Prostate gland (tissue), 2 donors: ENCODE results near the gene CBY1.

ENCODE experiments used
- POLR2A ChIP-seq: fragments of 450-650 bp; IDR thresholded peaks from one replicate; pipeline ENCODE4 v1.6.1; 2016; ENCODE audit warnings: antibody characterized with exemption, mild to moderate bottlenecking
- POLR2AphosphoS5 ChIP-seq: sonication (generic); formaldehyde crosslinking; IDR thresholded peaks from one replicate; pipeline ENCODE4 v1.6.1; 2017; ENCODE audit warnings: antibody characterized with exemption
- TF ChIP-seq, protein P1 (sequence below), 4 experiments: fragments of 200-600 bp in 2 of 4; fragments of 450-650 bp in 2 of 4; sonication (generic) in 2 of 4; IDR thresholded peaks; 1 replicate in 3 of 4; 2 replicates in 1 of 4; pipeline ENCODE4 v1.5.1; 2016 to 2019; ENCODE audit warnings: antibody characterized with exemption in 4 of 4, mild to moderate bottlenecking in 2 of 4, moderate library complexity in 2 of 4

DNA sequence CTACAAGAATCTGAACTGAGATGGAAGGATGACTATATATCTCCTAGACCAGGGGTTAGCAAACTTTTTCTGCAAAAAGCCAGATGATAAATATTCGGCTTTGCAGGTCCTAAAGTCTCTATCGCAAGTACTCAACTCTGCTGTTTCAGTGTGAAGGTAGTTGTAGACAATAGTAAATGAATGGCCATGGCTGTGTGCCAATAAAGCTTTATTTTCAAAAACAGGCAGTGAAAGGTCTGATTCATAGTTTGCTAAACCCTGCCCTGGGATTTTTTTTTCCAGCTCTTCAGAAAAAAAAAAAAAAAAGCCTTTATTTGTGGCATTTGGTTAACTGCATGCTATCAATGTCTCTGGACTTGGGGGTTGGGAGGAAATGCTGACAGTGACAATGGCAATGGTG is 37.8 kb upstream of the CBY1 start:
- TF ChIP-seq, protein P1, sequence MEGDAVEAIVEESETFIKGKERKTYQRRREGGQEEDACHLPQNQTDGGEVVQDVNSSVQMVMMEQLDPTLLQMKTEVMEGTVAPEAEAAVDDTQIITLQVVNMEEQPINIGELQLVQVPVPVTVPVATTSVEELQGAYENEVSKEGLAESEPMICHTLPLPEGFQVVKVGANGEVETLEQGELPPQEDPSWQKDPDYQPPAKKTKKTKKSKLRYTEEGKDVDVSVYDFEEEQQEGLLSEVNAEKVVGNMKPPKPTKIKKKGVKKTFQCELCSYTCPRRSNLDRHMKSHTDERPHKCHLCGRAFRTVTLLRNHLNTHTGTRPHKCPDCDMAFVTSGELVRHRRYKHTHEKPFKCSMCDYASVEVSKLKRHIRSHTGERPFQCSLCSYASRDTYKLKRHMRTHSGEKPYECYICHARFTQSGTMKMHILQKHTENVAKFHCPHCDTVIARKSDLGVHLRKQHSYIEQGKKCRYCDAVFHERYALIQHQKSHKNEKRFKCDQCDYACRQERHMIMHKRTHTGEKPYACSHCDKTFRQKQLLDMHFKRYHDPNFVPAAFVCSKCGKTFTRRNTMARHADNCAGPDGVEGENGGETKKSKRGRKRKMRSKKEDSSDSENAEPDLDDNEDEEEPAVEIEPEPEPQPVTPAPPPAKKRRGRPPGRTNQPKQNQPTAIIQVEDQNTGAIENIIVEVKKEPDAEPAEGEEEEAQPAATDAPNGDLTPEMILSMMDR (IDR thresholded peaks at IDR 0.05), result no peak
- TF ChIP-seq POLR2A, result no peak
- no peak for TF ChIP-seq POLR2AphosphoS5
